HEK293T (cell line): ENCODE data around the gene CHRD.

Experiments
- ARNT ChIP-seq: fragments of 450-650 bp; IDR thresholded peaks from 2 replicates; pipeline ENCODE4 v1.6.1; 2017; ENCODE audit warnings: mild to moderate bottlenecking
- BHLHE40 ChIP-seq: fragments of 450-650 bp; IDR thresholded peaks from 2 replicates; pipeline ENCODE4 v1.6.1; 2016; ENCODE audit warnings: mild to moderate bottlenecking, moderate library complexity, borderline replicate concordance
- FOXK2 ChIP-seq: fragments of 450-650 bp; IDR thresholded peaks from 2 replicates; pipeline ENCODE4 v1.6.1; 2016; ENCODE audit warnings: mild to moderate bottlenecking
- FOXM1 ChIP-seq: fragments of 450-650 bp; IDR thresholded peaks from 2 replicates; pipeline ENCODE4 v1.6.1; 2017; ENCODE audit warnings: mild to moderate bottlenecking, borderline replicate concordance
- NFRKB ChIP-seq: fragments of 450-650 bp; IDR thresholded peaks from 2 replicates; pipeline ENCODE4 v1.6.1; 2016; ENCODE audit warnings: mild to moderate bottlenecking, moderate library complexity
- SP1 ChIP-seq: fragments of 450-650 bp; IDR thresholded peaks from 2 replicates; pipeline ENCODE4 v1.6.1; 2017
- SUZ12 ChIP-seq: fragments of 450-650 bp; IDR thresholded peaks from 2 replicates; pipeline ENCODE4 v1.6.1; 2016; ENCODE audit warnings: mild to moderate bottlenecking

DNA sequence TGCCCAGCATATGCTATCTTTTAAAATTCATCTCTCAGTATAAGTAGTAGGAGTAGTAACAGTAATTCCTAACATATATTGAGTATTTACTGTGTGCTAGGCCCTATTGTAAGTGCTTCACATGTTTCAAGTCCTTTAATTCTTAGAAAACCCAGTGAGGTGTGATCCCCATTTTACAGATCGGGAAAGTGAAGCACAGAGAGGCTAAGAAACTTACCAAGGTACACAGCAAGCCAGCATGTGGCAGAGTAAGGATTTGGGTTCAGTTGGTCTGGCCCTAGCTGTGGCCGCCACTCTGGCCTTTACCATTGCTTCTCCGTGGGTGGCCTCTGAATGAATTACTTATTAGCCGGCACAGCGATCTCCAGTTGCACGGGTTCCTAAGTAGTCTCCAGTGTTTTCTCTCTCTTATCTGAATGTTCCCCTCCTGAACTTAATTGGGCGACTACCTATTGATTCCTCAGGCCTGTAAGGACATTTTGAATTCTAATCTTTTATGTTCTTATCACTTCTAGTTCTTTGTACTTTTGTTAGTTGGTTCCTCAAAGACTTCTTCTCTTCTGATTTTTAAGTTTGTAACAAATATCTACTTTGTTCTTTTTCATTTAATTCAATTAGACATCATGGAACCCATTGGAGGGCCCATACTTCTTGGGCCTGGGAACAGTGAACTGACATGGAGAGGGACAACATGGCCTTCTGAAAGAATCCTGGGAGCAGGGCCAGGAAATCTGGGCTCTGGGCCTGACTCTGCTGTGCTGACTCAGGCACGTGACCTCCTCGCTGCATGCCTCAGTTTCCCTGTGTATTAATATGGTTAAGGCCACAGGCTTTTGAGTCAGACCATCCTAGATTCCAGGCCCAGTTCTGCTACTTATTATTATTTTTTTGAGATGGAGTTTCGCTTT is 30.0 kb upstream of the CHRD start:
- no peak for TF ChIP-seq FOXM1
- no peak for TF ChIP-seq FOXK2
- TF ChIP-seq BHLHE40: no peak
- TF ChIP-seq SUZ12: no peak
- TF ChIP-seq NFRKB: no peak
- TF ChIP-seq SP1: no peak
- no peak for TF ChIP-seq ARNT
